Gastroesophageal sphincter (tissue), 3 donors: Measurements from ENCODE around the gene CFAP298.

Experiments
- POLR2A ChIP-seq, 2 donors: fragments of 450-650 bp; IDR thresholded peaks; one replicate each; pipeline ENCODE4 v1.6.1; 2017; ENCODE audit warnings: antibody characterized with exemption in 2 of 2, mild to moderate bottlenecking in 2 of 2, moderate library complexity in 1 of 2
- POLR2AphosphoS5 ChIP-seq: sonication (generic); formaldehyde crosslinking; IDR thresholded peaks from one replicate; pipeline ENCODE4 v1.6.1; 2017; ENCODE audit warnings: antibody characterized with exemption
- TF ChIP-seq, protein P1 (sequence below), 4 experiments: fragments of 200-600 bp in 2 of 4; fragments of 450-650 bp in 2 of 4; sonication (generic) in 1 of 4; IDR thresholded peaks; one replicate each; pipeline ENCODE4 v1.5.1; 2017 to 2019; ENCODE audit warnings: antibody characterized with exemption in 4 of 4, mild to moderate bottlenecking in 2 of 4, moderate library complexity in 2 of 4

DNA sequence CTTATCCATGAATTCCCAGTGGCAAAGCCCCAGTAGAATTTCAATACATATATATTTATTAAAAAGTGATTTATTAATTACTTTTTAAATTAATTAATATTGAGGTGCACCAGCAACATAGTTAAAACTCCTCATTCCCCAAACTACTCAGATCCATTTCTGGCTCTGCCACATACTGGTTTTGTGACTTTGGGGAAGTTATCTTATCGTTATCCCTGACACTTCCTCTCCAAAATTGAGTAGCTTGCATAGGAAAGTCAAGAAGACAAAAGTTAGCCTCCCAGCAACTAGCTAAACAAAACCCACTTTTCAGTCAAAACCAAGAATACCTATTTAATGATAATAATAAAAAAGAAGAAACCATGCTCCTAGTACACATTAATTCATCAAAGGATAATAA, 62.7 kb downstream of the CFAP298 start:
- TF ChIP-seq, protein P1, sequence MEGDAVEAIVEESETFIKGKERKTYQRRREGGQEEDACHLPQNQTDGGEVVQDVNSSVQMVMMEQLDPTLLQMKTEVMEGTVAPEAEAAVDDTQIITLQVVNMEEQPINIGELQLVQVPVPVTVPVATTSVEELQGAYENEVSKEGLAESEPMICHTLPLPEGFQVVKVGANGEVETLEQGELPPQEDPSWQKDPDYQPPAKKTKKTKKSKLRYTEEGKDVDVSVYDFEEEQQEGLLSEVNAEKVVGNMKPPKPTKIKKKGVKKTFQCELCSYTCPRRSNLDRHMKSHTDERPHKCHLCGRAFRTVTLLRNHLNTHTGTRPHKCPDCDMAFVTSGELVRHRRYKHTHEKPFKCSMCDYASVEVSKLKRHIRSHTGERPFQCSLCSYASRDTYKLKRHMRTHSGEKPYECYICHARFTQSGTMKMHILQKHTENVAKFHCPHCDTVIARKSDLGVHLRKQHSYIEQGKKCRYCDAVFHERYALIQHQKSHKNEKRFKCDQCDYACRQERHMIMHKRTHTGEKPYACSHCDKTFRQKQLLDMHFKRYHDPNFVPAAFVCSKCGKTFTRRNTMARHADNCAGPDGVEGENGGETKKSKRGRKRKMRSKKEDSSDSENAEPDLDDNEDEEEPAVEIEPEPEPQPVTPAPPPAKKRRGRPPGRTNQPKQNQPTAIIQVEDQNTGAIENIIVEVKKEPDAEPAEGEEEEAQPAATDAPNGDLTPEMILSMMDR (IDR thresholded peaks at IDR 0.05): no peak
- TF ChIP-seq POLR2AphosphoS5 (no peak), POLR2A (IDR thresholded peaks at IDR 0.05) (no peak)
